NCI-H446 treated with DMSO at 0.1 percent for 48 hours (cell line): ENCODE results near the gene CCNQ.
A peak's percentile ranks its signal among the peaks of the same experiment; 100 is the strongest.
"Not testable (repeated sequence)": the region's sequence is repeated elsewhere in the genome, so short reads cannot be mapped to it uniquely, and the experiment has no call there.

ENCODE experiments used
- DNase-seq: peaks from one replicate; lab custom pipeline; 2025; lab: John Stamatoyannopoulos, UW

Gene CCNQ

GRCh38 chrX:153623310-153624029 lies 24.5 kb upstream of the CCNQ start:
- no peak for DNase-seq

- no peak for DNase-seq
Observed at GRCh38 chrX:153622661-153623309, 23.8 kb upstream of the CCNQ start.

- no peak for DNase-seq
Observed at GRCh38 chrX:153621949-153622598, 23.1 kb upstream of the CCNQ start.

GRCh38 chrX:153620576-153620975 lies 21.6 kb upstream of the CCNQ start:
- DNase-seq = no peak

- no peak for DNase-seq
Observed at GRCh38 chrX:153614818-153615217, 15.9 kb upstream of the CCNQ start.

GRCh38 chrX:153612413-153612812 lies 13.5 kb upstream of the CCNQ start:
- DNase-seq = no peak

GRCh38 chrX:153611298-153612095 lies 12.6 kb upstream of the CCNQ start:
- no peak for DNase-seq

- DNase-seq = no peak
Observed at GRCh38 chrX:153610836-153611213, 11.9 kb upstream of the CCNQ start.

GRCh38 chrX:153609917-153610835 lies 11.2 kb upstream of the CCNQ start:
- DNase-seq = peak; percentile 22

- no peak for DNase-seq
Observed at GRCh38 chrX:153608806-153609205, 9.9 kb upstream of the CCNQ start.

- no peak for DNase-seq
Observed at GRCh38 chrX:153608376-153608775, 9.4 kb upstream of the CCNQ start.

GRCh38 chrX:153606503-153606902 lies 7.6 kb upstream of the CCNQ start:
- DNase-seq = no peak

- not testable (repeated sequence) for DNase-seq
Observed at GRCh38 chrX:153604666-153605380, 5.9 kb upstream of the CCNQ start.

GRCh38 chrX:153603131-153603656 lies 4.3 kb upstream of the CCNQ start:
- DNase-seq = no peak

GRCh38 chrX:153602601-153603000 lies 3.7 kb upstream of the CCNQ start:
- no peak for DNase-seq

- no peak for DNase-seq
Observed at GRCh38 chrX:153601511-153602110, 2.7 kb upstream of the CCNQ start.

- DNase-seq = no peak
Observed at GRCh38 chrX:153600921-153601320, 2.0 kb upstream of the CCNQ start.

GRCh38 chrX:153600032-153600373 lies 1.1 kb upstream of the CCNQ start:
- no peak for DNase-seq

- peak; percentile 66 for DNase-seq
Observed at GRCh38 chrX:153599192-153600031, 473 bp upstream of the CCNQ start.
